HG03159 (cell line): ENCODE data around the gene SOX21.

Experiments
- ATAC-seq: cut with Tn5 transposase; IDR thresholded peaks from one replicate; pipeline ENCODE4 v1.9.1; 2021; ENCODE audit warnings: mild to moderate bottlenecking, moderate library complexity; ENCODE audit not compliant: unreplicated experiment

The SOX21 gene

DNA sequence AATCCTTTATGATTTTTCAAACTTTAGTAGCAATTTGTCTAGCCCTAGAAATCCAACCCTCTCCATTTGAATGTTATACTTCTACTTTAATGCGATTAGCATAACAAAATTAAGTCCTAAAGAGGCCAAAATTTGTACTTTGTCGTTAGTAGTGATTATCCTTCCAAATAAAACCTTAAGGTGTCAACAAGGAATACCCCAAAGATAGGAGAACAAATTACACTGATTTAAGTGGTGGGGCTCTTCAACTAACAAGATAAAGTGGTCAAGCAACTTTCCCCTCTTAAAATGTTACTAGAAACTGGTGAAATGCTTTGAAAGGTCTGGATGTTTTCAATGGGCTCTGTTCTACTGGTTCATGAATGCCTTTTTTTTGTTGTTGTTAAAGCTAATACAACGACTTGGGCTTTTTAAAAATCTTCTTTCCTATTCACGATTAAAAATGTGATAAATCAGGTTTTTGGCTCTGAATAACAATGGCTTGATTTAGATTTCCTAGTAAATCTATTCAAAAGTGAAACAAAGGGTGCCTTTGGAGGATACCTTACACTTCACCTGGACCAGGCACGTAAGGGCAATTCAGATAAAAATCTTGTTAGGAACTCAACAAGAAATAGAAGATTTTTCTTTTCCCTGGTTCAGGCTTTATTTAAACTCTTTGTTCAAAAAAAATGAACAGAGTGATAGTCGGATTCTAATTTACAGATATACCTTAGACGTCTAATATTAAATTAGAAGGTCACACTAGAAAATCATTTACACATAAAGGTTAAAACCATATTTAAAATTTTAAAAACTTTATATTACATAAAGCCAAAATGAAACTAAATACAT lies 3.1 kb downstream of the SOX21 start:
- ATAC-seq, result no peak

DNA sequence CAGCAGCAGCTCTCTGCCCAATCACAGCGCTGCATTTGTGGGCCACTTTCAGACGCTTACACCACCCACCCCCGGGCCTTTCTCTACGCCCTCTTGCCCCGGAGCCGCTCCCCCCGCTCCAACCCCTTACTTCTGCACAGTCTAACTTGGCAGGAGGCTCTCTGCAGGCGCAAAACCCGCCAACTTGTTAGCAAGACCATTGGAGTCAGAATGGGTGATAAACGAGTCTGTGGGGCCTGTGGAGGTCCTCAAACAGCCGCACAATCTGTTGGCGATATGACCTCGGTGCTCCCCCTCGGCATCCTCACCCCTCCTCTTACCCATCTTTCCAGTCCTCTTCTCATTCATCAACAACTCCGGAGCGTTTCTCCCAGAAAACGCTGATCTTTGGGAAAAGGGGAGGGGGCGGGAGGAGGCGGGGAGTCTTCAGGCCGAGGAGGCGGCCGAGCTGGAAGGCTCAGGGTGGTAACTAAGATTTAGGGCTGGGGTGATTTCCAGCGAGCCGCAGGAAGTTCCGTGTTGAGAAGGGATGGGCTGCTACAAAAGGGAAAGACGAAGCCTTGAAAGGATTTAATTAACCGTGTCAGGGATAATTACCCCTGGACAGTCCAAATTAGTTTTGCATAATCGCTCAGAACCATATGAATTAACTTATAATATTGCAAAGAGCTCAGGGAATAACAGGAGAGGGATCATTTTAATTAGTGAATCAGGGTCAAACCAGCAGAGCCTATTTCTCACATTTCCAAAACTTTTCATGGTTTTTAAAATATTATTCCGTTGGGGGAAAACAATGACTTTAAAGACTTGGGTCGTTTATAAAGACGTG lies 4.1 kb downstream of the SOX21 start:
- no peak for ATAC-seq

DNA sequence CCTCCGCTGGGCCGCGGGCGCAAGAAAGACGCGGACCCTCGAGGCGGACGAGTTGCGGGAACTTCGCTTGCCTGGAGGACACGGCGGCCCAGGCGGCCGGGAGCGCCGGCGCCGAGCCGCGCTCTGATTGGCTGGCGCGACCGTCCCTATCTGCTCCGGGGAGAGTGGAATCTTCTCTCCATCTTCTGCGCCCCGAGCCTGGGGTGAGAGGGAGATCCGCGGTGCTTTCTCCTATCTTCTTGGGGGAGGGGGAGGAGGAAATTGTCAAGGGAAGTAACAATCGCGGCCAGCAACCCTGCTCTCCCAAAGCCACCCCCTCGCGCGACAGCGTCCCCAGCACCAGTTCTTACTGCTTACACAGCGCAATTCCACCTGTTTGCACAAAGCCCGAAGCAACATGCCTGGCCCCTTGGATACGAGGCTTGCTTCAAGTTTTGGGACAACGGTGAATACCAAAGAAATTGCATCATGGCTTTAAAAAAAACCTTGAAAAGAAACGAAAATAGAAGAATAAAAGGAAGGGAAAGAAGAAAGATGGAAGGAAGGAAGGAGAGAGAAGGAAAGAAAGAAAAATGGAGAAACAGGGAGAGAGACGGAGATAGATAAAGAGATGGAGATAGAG lies 4.8 kb downstream of the SOX21 start:
- no peak for ATAC-seq

DNA sequence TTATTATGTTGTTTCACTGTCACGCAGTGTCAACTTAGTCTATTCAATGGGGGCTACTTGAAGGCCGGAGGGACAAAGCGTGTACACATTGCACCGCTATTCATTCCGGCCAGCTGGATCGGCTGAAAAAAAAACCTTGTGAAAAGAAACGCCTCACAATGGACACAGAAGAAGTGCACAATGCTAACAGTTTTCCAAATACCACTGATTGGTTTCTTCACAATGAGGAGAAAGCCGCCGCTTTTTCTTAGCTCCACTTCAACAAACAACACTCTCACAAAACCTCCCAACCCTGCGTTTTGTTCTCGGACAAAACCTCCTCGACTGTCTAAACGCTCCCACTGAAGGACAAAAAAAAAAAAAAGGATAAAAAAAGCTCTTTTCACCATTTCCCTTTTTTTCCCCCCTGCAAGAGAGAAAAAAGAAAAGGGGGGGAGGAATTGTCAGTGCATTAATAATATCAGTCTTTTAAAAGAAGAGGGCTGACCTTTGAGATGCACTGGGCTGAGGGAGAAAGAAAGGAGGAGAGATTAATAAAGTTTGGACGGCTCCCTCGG lies 5.4 kb downstream of the SOX21 start:
- ATAC-seq, result no peak

DNA sequence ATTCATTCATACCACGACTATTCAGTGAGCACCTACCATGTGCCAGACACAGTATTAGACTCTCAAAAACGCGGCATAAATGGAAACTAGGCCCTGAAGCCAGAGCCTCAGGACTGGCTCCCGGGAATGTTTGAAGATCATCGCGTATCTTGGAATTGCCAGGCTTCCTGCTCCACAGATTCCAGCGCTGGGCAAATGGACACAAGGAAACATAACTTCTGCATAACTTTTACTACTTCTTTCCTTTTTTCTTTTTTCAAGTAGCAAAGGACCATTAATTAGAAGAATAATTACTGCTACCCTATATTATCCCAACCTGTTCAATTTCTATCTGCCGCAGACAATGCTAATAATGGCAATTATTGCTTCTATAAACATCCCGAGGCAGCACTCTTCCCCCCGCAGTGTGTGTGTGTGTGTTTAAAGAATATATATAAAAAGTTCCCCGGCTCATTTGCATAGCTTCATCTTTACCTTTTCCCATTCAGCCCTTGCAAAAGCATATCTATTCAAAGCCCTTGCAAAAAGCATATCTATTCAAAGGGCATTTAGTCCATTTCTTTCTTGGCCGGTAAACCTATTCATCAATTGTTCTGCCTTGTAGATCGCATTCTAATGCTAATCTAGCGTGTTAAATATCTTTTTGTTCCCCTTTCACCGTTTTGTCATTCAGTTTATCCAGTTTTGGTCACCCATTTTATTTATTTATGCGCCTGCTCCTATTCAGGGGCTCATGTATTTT lies 6.1 kb downstream of the SOX21 start:
- ATAC-seq, result no peak

DNA sequence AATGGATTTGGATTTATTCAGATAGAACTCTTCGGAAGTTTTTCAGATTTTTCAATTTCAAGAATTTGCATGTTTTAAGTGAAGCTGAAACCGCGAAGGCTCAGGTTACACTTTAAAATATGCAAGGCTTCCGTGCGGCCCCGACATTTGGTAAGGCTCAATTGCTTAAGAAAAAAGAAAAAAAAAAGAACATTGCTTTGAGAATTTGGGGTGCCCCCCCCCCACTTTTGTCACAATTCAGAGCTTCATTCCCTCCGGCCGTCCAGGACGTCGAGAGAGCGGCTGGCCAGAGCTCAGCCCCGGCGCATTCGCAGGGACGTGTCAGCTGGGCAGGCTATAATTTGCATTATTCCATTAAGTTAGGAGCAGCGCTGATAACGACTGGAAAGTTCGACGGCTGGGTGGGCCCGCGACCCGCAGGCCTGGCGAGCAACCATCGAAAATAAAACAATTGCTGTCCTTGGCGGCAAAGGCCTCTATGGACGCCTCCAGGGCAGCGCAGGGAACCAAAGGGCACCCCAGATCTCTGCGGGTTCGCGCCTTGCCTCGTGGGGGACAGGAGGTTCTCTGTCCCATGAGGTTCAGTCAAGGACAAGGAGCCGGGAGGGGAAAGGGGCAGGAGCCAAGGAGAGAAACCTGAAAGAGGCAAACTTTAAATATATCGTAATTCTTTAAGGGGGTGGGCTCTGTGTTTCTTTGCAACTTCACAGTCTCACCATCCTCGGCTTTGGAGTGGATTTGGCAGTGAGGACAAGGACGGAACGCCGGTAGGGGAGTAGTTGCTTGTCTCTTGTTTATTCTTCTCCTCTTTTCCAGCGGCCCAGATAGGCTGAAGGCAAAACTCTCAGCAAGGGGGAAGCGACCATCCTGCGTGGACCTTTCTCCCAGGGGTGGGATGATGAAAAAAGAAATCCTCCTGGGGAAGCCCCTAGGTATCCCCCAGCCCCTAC lies 7.0 kb downstream of the SOX21 start:
- ATAC-seq, result no peak

DNA sequence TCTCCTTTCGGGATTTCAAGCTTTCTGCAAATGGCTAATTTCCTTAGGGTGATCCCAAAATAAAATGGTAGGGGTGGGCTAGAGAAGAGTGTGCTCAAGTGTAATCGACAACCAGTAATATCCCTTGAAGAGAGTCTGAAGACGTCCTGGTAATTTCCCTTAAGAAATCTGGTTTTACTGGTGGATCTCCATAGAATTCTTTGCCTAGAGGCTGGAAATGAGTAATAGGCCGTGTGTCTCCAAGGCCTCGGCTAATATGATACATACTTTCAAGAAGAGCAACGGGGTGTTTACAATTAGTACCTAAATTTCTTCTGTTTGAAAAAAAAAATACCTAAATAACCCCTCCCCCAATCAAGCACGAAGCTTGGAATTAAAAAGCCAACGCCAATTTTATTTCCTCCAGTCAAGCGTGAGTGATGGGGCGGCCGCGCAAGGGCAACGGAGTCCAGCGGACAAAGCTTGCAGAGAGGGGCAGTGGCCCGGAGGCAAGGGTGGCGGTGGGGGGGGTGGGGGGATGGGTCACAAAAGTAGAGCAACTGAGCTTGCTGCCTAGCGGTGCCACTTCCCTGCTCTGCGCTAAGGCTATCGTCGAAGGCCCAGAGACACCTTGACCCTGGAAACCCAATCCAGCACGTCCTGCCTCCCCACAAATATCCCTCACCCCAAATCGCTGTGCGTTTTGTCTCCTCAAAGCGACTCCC lies 7.8 kb downstream of the SOX21 start:
- ATAC-seq, result no peak

DNA sequence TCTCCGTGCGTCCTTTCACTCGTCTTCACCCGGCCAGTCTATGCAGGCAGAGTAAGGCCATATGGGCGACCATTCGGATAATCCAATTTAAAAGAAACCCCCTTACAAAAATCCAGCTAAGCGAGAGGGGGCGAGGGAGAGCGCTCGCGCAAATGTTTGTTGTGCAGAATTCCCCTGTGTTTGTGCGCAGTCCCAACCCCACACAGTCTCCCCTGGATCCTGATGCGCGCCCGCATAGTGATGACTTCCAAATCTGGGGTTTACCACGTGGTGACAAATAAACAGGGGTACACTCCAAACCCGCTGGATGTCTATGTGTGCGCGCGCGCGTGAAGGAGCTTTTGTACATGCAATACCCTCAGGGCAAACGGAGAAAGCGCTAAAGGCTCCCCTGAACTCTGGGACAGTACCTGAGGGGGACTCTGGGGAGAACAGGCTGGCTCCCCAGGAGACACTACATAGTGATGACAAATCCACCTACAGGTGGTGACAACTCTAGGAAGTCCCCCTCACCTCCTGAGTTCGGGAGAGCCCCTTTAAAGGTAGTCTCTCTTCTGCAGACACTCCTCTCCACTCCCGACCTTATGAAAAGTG lies 8.5 kb downstream of the SOX21 start:
- ATAC-seq, result no peak

DNA sequence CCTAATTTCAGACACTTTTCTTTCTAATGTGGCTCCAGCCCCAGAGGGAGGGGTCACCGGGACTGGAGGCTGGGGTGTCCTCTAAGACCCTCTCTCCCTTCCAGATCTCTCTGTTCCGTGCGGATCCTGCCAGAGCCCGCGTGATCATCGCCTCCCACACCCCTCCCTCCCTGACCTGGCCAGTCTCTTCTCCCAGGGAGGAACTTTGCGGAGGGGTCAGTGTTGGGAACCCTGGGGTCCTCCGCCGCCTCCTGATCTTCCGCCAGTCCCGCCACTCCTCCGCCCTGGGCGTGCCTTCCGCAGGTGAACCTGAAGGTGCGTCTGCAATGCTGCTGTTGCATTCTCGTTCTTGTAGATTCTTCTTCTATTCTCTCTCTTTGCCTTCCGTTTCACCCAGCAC lies 9.1 kb downstream of the SOX21 start:
- no peak for ATAC-seq

DNA sequence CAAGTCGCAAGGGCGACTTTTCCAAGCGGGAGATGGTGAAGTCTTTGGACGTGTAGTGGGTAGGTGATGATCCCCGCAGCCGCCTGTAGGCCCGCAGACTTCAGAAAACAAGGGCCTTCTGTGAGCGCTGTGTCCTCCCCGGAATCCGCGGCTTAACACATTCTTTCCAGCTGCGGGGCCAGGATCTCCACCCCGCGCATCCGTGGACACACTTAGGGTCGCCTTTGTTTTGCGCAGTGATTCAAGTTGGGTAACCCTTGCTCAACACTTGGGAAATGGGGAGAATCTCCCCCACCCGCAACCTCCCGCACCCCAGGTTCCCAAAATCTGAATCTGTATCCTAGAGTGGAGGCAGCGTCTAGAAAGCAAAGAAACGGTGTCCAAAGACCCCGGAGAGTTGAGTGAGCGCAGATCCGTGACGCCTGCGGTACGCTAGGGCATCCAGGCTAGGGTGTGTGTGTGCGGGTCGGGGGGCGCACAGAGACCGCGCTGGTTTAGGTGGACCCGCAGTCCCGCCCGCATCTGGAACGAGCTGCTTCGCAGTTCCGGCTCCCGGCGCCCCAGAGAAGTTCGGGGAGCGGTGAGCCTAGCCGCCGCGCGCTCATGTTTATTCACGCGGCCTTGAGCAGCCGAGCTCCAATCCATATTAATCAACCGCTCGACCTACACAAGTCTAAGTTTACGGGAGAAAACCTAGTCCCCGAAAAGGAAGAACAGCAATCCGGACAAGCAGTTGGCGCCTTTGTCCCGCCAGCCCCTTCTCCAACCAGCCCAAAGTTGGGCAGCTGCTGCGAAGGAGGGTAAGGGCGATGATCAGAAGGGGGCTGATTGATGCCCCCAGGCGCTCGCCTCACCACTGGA lies 9.9 kb downstream of the SOX21 start:
- ATAC-seq, result no peak

DNA sequence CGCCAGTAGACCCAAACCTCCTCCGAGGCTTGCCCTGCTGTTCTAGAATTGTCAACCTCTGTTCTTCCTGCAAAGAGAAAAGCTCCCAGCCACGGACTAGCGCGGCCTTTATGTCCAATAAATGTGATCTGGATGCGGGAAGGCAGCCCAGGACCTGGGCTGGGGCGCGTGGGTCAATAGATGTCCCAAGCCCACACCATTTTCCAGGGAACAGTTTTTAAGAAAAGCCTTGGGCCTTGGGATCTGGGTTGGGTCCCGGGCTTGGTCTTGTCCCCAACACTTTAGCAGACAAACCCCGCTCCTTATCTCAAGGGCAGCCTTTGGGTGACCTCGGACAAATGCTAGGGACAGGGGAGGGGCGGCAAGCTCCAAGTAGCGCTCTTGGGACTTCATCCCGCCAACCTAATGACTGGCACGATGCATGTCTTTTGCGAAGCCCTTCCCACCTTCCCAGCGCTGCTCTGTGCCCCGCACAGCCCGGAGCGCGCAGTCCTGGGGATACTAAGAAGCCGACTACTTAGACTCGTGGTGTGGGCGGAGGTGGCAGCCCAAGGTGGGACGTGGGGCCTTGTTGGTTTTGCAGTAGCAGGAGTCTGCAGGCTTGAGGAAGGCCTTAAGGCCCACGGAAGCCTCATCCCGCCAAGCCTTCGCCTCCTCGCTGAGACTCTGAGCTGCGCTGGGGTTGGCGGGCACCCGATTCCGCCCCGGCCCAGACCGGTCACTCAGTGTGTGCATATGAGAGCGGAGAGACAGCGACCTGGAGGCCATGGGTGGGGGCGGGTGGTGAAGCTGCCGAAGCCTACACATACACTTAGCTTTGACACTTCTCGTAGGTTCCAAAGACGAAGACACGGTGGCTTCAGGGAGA lies 10.8 kb downstream of the SOX21 start:
- no peak for ATAC-seq

DNA sequence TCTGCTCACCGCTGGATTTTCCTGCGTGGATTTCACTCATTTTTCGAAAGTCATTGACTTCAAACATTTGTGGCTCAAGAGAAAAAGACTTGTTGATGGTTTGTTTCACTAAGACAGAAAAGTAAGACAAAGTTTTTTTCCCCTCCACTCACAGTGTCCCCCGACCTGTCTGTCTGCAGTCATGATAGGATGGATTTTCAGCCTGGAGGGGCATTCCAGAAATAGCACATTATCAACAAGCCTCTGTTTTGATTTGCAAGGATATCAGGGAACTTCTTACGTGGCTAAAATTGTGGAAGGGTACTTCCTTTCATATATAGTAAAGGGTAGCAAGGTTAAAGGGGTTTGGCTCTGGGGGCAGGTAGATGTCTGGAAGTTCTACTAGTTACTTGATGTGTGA lies 11.8 kb downstream of the SOX21 start:
- no peak for ATAC-seq

DNA sequence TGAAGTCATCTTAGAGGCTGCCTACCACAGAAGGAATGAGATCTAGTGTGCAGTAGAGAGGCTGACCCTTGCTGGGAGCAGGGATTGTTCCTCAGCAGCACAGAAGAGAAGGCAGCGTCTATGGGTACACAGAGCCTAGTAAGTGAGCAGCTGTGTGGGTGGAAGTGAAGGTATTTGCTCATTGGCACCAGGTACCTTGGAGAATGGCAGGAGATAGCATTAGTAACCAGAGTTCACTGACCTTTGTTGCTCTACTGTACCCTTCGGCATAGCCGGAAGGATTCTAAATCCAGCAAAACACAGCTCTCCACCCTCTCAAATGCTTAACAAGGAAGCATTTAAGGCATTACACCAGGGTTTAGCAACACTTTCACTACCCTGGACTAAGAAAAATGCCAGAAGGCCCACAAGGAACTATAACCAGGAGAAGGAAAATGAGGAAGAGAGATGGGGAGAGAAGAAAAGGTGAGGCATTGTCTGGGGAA lies 12.3 kb downstream of the SOX21 start:
- ATAC-seq, result no peak

DNA sequence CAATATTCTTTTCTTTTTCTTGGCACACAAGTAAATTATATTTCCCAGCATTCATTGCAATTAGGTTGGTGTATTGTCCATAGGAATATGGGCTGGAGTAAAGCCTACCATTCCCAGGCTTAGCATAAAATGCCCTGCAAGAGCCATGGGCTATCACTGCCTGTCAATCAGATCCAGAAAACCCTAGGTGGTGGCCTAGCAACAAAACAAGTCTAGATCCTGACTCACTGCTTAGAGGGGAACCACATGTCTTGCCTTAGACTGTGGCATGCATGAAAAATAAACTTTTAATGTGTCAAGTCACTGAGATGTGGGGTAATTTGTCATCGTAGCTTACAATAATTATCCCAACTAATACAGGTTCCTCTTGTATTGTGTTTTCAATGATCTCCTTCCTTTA lies 16.2 kb downstream of the SOX21 start:
- ATAC-seq, result no peak

DNA sequence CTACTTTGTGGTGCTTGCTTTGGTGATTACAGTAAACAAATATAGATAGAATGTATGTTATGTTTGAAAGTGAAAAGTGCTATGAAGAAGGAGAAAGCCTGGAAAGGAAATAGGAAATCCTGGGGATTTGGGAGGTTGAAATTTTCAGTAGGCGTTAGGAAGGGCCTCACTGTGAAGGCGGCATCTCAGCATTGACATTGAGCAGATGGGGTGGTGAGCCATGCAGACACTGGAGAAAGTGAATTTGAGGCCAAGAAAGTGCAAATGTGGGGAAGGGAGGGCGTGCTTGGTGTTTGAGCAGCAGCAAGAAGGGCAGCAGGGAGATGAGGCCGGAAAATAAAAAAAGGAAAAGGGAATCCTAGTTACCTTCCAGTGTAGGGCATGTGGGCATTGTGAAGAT lies 20.3 kb downstream of the SOX21 start:
- no peak for ATAC-seq

DNA sequence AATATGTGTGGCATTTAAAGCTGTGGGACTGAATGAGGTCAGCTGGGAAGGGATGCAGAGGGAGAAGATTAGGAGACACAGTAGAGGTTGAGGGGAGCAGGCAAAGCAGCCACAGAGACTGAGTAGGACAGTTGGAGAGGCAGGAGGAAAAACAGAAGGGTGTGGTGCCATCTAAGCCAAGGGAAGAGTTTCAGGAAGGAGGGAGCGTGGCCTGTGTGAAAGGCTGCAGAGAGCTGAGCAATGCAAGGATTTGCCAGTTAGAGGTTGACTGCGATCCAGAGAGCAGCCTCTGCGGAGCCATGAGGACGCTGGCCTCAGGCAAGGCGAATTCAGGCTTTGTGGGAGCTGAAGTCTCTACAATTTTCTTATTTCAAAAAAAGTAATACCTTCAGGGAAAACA lies 28.9 kb downstream of the SOX21 start:
- ATAC-seq, result no peak

DNA sequence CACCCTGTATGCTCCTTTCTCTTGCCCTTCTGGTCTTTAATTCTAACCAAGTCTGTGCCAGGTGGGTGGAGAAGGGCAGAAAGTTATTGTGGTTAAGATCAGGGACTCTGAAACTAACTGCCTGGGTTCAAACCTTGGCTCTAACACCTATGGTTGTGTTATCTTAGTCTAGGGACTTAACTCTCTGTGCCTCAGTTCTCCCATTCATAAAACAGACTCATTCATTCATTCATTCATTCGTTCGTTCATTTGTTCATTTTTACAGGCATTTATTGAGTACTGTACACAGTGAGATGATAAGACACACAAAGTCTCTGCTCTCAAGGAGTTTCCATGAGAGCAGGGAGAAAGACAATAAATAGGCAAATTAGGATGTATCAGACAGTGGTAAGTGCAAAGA lies 30.1 kb downstream of the SOX21 start:
- no peak for ATAC-seq
